Measurements from ENCODE around the gene SRXN1.

- TF ChIP-seq, protein P1, sequence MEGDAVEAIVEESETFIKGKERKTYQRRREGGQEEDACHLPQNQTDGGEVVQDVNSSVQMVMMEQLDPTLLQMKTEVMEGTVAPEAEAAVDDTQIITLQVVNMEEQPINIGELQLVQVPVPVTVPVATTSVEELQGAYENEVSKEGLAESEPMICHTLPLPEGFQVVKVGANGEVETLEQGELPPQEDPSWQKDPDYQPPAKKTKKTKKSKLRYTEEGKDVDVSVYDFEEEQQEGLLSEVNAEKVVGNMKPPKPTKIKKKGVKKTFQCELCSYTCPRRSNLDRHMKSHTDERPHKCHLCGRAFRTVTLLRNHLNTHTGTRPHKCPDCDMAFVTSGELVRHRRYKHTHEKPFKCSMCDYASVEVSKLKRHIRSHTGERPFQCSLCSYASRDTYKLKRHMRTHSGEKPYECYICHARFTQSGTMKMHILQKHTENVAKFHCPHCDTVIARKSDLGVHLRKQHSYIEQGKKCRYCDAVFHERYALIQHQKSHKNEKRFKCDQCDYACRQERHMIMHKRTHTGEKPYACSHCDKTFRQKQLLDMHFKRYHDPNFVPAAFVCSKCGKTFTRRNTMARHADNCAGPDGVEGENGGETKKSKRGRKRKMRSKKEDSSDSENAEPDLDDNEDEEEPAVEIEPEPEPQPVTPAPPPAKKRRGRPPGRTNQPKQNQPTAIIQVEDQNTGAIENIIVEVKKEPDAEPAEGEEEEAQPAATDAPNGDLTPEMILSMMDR (IDR thresholded peaks at IDR 0.05; ENCODE audit: low read length), result no peak
- no peak for TF ChIP-seq EZH2 (optimal IDR thresholded peaks at IDR 0.05; ENCODE audit: low read depth, low read length)
- TF ChIP-seq EZH2phosphoT487 (IDR thresholded peaks at IDR 0.05; ENCODE audit: low read length), result no peak
Measured at GRCh38 chr20:608970-609369, 44.0 kb downstream of the SRXN1 start.

Data from MM.1S (cell line).